BJ (cell line): ENCODE data around the gene E2F7. TPM values are rescaled to one million over a fixed set of nuclear protein-coding genes. Genes with fewer than 3 reads are reported as not detected.
"Not testable (repeated sequence)": the region's sequence is repeated elsewhere in the genome, so short reads cannot be mapped to it uniquely, and the experiment has no call there.

Experiments
- CTCF ChIA-PET: fragments of 350-600 bp; formaldehyde crosslinking; extraction: SDS; loops from one replicate; lab custom pipeline; 2021; ENCODE audit warnings: antibody characterized with exemption, inconsistent platforms; lab: Yijun Ruan, JAX
- POLR2A ChIA-PET: fragments of 300-600 bp; sonication (Branson Sonifier 250); formaldehyde crosslinking; extraction: SDS; loops from one replicate; lab custom pipeline; 2021; ENCODE audit warnings: antibody characterized with exemption; lab: Charles Lee
- DNase-seq: peaks from one replicate; pipeline ENCODE4 v3.0.0-alpha.2; 2011; ENCODE audit warnings: low read depth
- H3K27me3 ChIP-seq: 2 replicates; pipeline ENCODE4 v1.6.0; 2011; ENCODE audit warnings: low read length; ENCODE audit not compliant: control insufficient read depth, insufficient read depth
- H3K36me3 ChIP-seq: 2 replicates; pipeline ENCODE4 v1.5.1; 2011; ENCODE audit warnings: low read length; ENCODE audit not compliant: control insufficient read depth, insufficient read depth
- H3K4me3 ChIP-seq: 2 replicates; pipeline ENCODE4 v1.5.1; 2011; ENCODE audit warnings: low read depth, mild to moderate bottlenecking, control low read depth, low read length
- polyA plus RNA-seq: library from polyadenylated mRNA; depleted of rRNA; stranded (reverse); fragments of >200 nt; gene quantifications from 2 replicates; pipeline ENCODE4 v1.2.3, GENCODE V29; 2011
- TF ChIP-seq, protein P1 (sequence below): IDR thresholded peaks from 2 replicates; pipeline ENCODE4 v1.5.1; 2011; ENCODE audit warnings: low read depth, mild to moderate bottlenecking, control low read depth, inconsistent platforms, low read length, moderate library complexity; ENCODE audit not compliant: insufficient read depth

The E2F7 gene
- polyA plus RNA-seq, 1 experiment = 3.6 TPM

- DNase-seq = no peak
- ChIA-PET CTCF (no interaction called here), POLR2A (no interaction called here)
- Histone ChIP-seq H3K27me3 (no peaks in the 10 kb centered on the region), H3K4me3 (no peak overlapping the region), H3K36me3 (no peaks in the 10 kb centered on the region)
- TF ChIP-seq, protein P1, sequence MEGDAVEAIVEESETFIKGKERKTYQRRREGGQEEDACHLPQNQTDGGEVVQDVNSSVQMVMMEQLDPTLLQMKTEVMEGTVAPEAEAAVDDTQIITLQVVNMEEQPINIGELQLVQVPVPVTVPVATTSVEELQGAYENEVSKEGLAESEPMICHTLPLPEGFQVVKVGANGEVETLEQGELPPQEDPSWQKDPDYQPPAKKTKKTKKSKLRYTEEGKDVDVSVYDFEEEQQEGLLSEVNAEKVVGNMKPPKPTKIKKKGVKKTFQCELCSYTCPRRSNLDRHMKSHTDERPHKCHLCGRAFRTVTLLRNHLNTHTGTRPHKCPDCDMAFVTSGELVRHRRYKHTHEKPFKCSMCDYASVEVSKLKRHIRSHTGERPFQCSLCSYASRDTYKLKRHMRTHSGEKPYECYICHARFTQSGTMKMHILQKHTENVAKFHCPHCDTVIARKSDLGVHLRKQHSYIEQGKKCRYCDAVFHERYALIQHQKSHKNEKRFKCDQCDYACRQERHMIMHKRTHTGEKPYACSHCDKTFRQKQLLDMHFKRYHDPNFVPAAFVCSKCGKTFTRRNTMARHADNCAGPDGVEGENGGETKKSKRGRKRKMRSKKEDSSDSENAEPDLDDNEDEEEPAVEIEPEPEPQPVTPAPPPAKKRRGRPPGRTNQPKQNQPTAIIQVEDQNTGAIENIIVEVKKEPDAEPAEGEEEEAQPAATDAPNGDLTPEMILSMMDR = no peak
Observed at GRCh38 chr12:77097846-77098245, 32.5 kb upstream of the E2F7 start.

DNA sequence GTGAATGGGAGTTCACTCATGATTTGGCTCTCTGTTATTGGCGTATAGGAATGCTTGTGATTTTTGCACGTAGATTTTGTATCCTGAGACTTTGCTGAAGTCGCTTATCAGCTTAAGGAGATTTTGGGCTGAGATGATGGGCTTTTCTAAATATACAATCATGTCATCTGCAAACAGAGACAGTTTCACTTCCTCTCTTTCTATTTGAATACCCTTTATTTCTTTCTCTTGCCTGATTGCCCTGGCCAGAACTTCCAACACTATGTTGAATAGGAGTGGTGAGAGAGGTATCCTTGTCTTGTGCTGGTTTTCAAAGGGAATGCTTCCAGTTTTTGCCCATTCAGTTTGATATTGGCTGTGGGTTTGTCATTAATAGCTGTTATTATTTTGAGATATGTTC lies 26.9 kb upstream of the E2F7 start:
- POLR2A ChIA-PET, H3K36me3 ChIP-seq, H3K4me3 ChIP-seq, CTCF ChIA-PET, H3K27me3 ChIP-seq, DNase-seq: not testable (repeated sequence)

DNA sequence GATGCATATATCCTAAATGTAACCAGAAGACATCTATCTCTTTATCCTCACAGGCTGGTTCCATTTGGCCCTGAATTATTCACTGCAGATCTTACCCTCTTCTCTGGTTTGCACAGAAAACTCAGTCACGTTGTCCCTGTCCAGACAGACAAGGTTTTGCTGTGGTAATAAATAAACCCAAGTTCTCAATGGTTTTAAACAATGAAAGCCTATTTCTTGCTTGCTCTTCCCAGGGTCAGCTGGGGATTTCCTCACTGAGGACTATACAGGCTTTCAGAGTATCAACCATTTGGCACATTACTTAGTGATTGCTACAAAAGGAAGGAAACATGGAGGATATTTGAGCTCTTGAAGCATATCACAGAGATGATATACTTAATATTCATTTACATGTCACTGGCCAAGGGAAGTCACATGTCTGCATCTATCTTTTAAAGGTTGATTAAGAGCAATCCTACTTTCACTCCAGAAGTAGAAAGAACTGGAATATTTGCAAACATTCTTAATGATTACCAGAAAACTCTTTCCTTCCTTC lies 24.4 kb upstream of the E2F7 start:
- ChIA-PET POLR2A (no interaction called here), CTCF (interaction anchor here (0.5 kb wide), 1 partner anchor 8 kb away, joined by 6 read pairs; no protein-coding TSS in a partner anchor)
- TF ChIP-seq, protein P1 = no peak
- DNase-seq = no peak
- H3K4me3 ChIP-seq = no peak overlapping the region
- no peaks in the 10 kb centered on the region for H3K27me3 ChIP-seq
- no peaks in the 10 kb centered on the region for H3K36me3 ChIP-seq

GRCh38 chr12:77087427-77087826 lies 22.1 kb upstream of the E2F7 start:
- ChIA-PET POLR2A (no interaction called here), CTCF (interaction anchor here (0.9 kb wide), 1 partner anchor 12 kb away, joined by 4 read pairs; no protein-coding TSS in a partner anchor)
- Histone ChIP-seq H3K36me3 (no peaks in the 10 kb centered on the region), H3K4me3 (no peak overlapping the region), H3K27me3 (no peaks in the 10 kb centered on the region)
- TF ChIP-seq, protein P1 = no peak
- DNase-seq = no peak

GRCh38 chr12:77082021-77082420 lies 16.7 kb upstream of the E2F7 start:
- no peak for DNase-seq
- no peaks in the 10 kb centered on the region for H3K36me3 ChIP-seq
- POLR2A ChIA-PET = no interaction called here
- CTCF ChIA-PET = interaction anchor here (0.6 kb wide), 1 partner anchor 29 kb away, joined by 3 read pairs; no protein-coding TSS in a partner anchor
- TF ChIP-seq, protein P1 = no peak
- no peak overlapping the region for H3K4me3 ChIP-seq
- no peaks in the 10 kb centered on the region for H3K27me3 ChIP-seq

- POLR2A ChIA-PET = no interaction called here
- TF ChIP-seq, protein P1 = no peak
- CTCF ChIA-PET = interaction anchor here (1.0 kb wide), 1 partner anchor 19 kb away, joined by 5 read pairs; no protein-coding TSS in a partner anchor
Observed at GRCh38 chr12:77079631-77080030, 14.3 kb upstream of the E2F7 start.

More at GRCh38 chr12:77079631-77080030, 14.3 kb upstream of the E2F7 start:
- Histone ChIP-seq H3K4me3 (no peak overlapping the region), H3K27me3 (no peaks in the 10 kb centered on the region), H3K36me3 (no peaks in the 10 kb centered on the region)
- DNase-seq = no peak
